Activated naive CD4-positive, alpha-beta T cell treated with anti-CD3 and anti-CD28 coated beads, Interleukin-2, amount 50 U/mL, for 24 hours (primary cell): ENCODE data around the gene SERPINE2.

Source experiments
- H3K27ac Mint-ChIP-seq: one replicate; pipeline ENCODE4 v1.8.0; 2021; ENCODE audit warnings: mild to moderate bottlenecking, mixed read lengths
- H3K27me3 Mint-ChIP-seq: one replicate; pipeline ENCODE4 v1.8.0; 2021; ENCODE audit warnings: mixed read lengths
- H3K36me3 Mint-ChIP-seq: one replicate; pipeline ENCODE4 v1.8.0; 2021; ENCODE audit warnings: mixed read lengths
- H3K4me1 Mint-ChIP-seq: one replicate; pipeline ENCODE4 v1.8.0; 2021; ENCODE audit warnings: mixed read lengths
- H3K4me3 Mint-ChIP-seq: one replicate; pipeline ENCODE4 v1.8.0; 2021; ENCODE audit warnings: mild to moderate bottlenecking, mixed read lengths
- H3K9me3 Mint-ChIP-seq: one replicate; pipeline ENCODE4 v1.8.0; 2021; ENCODE audit warnings: mixed read lengths

The SERPINE2 gene, protein sequence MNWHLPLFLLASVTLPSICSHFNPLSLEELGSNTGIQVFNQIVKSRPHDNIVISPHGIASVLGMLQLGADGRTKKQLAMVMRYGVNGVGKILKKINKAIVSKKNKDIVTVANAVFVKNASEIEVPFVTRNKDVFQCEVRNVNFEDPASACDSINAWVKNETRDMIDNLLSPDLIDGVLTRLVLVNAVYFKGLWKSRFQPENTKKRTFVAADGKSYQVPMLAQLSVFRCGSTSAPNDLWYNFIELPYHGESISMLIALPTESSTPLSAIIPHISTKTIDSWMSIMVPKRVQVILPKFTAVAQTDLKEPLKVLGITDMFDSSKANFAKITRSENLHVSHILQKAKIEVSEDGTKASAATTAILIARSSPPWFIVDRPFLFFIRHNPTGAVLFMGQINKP

GRCh38 chr2:224039080-224039769 is at the start of gene SERPINE2:
Gene SERPINE2, minus strand, starts transcription at chr2:224039286. Its CDS starts 37,386 bp downstream, at chr2:224001900.
- Mint-ChIP-seq H3K4me1 (peaks cover 21% of the 10 kb centered on the region), H3K27me3 (peaks cover 8% of the 10 kb centered on the region), H3K9me3 (no peaks in the 10 kb centered on the region), H3K27ac (peak within 1 kb of the TSS; percentile 85), H3K36me3 (peaks cover 2% of the 10 kb centered on the region), H3K4me3 (peak within 1 kb of the TSS; percentile 100)

DNA sequence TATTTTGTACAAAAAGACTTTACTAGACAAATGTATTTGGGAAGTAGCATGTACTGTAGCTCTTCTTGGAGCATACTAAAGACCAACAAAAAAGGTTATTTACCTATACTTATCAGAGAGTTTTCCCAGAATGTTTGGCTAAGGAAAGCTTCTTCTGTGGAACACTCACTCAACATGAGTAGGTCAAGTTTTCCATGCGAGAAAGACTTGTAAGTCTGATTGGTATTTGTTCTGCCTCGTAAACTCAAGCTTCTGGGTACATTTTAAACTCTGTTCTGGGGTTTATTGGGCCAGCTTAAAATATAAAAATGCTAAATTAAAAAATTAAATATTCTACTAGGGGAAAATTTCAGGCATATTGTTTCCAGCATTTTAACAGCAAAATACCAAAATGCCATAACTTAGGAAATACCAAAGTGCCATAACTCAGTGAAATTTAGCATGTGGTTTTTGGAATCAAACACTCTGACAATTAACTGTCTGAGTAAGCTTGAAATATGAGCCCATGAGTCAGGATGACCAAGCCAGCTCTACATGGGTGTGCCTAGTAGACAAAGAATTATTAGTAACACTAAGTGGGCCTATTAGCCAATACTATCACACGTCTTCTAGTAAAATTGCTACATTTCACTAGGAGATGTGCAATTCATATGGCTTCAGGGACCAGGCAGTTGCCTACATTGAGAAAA is 47.3 kb upstream of the SERPINE2 start:
- H3K9me3 Mint-ChIP-seq: no peaks in the 10 kb centered on the region
- no peak overlapping the region for H3K27ac Mint-ChIP-seq
- no peaks in the 10 kb centered on the region for H3K4me1 Mint-ChIP-seq
- H3K36me3 Mint-ChIP-seq: no peaks in the 10 kb centered on the region
- no peak overlapping the region for H3K4me3 Mint-ChIP-seq
- no peaks in the 10 kb centered on the region for H3K27me3 Mint-ChIP-seq

DNA sequence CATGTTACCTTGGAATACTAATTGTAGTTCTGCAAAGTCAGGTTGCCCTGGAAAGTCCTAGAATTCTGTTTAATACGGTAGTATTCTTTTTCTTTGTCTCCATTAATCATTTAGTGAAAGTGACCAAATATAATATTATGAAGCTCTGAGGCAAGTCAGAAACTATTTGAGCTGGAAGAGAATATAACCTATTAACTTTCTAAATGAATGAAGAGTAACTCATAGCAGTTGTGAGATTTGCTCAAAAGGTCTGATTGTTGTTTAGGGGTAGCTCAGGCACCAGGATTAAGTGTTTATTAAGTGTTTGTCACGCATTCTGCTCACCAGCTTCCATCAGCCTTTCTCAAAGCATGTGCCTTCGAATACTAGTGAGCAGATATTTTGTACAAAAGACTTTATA is 46.7 kb upstream of the SERPINE2 start:
- Mint-ChIP-seq H3K4me3 (no peak overlapping the region), H3K27ac (no peak overlapping the region), H3K27me3 (no peaks in the 10 kb centered on the region), H3K36me3 (no peaks in the 10 kb centered on the region), H3K4me1 (no peaks in the 10 kb centered on the region), H3K9me3 (no peaks in the 10 kb centered on the region)

DNA sequence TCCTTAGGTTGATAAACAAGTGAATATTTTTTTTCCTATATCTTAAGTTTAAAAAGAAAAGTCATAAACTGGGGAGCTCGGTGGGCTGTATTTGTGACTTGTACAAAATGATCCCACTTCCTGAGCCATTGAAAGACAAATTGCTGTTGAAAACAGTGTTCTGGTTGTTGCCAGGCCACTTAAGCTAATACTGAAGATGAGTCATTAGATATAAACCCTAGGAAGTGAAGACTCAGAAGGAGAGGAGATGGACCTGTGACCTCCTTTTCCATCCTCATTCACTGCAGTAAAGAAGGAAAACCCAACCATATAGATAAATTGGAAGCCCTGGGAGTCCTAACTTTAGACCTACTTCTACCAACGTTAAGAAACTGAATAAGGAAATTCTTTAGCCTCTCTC is 46.2 kb upstream of the SERPINE2 start:
- Mint-ChIP-seq H3K4me1 (no peaks in the 10 kb centered on the region), H3K36me3 (no peaks in the 10 kb centered on the region)

DNA sequence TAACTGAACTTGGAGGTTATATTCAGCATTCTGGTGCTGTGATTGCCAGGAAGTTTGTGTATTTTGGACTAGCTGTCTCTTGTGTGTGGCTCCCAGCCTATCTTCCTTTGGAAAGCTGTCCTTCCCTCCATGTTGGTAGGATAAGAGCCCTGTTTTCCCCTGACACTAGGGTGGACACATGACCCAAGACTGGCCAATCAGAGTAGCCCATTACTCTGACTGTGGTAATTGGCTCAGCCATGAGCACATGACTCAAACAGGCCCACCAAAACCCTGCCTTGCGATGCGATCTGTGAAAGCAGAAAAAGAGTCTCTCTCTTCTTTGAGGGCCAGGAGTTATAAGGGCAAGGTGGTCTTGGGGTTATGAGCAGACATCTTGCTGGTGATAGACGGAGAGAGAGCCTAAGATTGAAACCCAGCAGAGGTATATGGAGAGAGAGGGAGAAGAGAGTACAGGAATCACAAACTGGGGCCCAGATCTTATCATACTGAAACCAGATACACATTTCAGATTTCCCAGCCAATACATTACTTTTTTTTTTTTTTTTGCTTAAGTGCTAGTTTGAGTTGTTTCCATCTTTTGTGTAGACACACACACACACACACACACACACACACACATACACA is 45.3 kb upstream of the SERPINE2 start:
- Mint-ChIP-seq H3K4me1 (no peaks in the 10 kb centered on the region), H3K4me3 (no peak overlapping the region), H3K27me3 (no peaks in the 10 kb centered on the region), H3K36me3 (no peaks in the 10 kb centered on the region), H3K27ac (no peak overlapping the region), H3K9me3 (no peaks in the 10 kb centered on the region)

More for the DNA sequence above, 46.2 kb upstream of the SERPINE2 start:
- no peak overlapping the region for H3K4me3 Mint-ChIP-seq
- H3K27ac Mint-ChIP-seq: no peak overlapping the region
- no peaks in the 10 kb centered on the region for H3K27me3 Mint-ChIP-seq
- no peaks in the 10 kb centered on the region for H3K9me3 Mint-ChIP-seq

DNA sequence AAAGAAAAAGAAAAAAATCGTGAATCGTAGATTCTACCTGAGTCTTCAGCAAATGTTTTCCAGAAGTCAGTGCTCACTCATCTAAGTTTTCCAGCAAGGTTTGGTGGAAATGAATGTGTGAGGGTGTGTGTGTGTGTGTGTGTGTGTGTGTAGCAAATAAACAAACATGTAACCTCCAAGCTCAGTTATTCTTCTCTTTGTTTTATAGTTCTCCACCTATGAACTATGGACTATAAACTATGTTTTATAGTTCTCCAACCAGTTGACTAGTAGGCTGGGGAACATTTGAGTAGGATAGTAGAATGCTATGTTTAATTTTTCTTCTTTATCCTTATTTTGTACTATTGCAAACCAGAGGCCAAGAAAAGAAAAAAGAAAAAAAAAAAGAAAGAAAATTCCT is 44.6 kb upstream of the SERPINE2 start:
- Mint-ChIP-seq H3K36me3 (no peaks in the 10 kb centered on the region), H3K4me3 (no peak overlapping the region), H3K27me3 (no peaks in the 10 kb centered on the region), H3K4me1 (no peaks in the 10 kb centered on the region), H3K27ac (no peak overlapping the region), H3K9me3 (no peaks in the 10 kb centered on the region)

DNA sequence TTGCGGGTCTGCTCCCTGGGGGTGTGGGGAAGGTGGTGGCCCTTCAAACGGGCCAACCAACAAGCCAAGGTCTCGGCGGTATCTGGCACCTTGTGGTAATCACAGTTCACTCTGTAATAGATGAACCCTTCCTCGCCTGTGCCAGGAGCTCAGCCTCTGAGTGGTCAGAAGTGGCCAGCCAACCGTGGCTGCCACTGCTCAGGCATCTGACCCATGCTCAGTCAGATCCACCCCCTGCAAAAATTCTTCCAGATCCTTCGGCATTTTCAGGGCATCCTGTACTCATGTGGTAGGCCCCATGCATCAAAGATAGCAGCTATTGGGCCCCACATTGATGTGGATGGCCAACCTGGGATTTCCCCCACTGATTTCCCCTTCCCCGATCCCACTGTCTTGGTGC is 39.6 kb upstream of the SERPINE2 start:
- H3K27ac Mint-ChIP-seq: no peak overlapping the region
- no peaks in the 10 kb centered on the region for H3K4me1 Mint-ChIP-seq
- H3K4me3 Mint-ChIP-seq: no peak overlapping the region
- H3K36me3 Mint-ChIP-seq: no peaks in the 10 kb centered on the region
- H3K27me3 Mint-ChIP-seq: no peaks in the 10 kb centered on the region
- H3K9me3 Mint-ChIP-seq: no peaks in the 10 kb centered on the region

DNA sequence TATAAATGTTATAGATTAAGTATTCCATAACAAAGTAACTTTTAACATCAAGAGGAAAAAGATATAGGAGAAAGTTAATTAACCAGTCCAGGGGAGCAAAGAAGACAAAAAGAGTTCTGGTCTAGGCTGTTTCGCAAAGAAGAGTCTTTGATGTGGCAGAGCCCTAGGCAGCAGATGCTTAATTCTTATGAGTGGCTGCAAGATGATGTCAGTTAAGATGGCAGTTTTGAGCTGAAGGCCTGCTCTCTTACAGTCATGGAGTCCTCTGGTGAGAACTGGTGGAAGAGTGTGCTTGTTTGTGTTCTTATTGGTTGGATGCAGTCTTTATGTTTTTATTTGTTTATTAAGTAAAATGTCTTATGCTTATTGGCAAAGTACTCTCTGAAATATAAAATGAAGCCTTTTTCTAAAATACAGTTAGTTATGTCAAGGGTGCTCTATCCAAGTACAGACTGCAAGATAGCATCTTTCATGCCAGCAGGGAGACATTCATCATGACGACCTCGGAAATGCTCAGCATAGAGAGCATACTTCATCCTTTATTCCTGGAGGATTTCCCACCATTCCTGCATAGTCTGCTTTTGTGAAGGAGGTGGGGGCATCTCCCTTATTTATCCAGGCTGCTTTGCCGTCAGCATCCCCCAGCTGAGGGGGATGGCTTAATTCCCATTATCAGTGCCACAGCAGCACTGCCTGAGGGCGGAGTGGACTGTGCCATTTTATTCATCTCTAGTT is 38.9 kb upstream of the SERPINE2 start:
- Mint-ChIP-seq H3K4me3 (no peak overlapping the region), H3K36me3 (no peaks in the 10 kb centered on the region), H3K4me1 (no peaks in the 10 kb centered on the region), H3K27me3 (no peaks in the 10 kb centered on the region), H3K27ac (no peak overlapping the region), H3K9me3 (no peaks in the 10 kb centered on the region)

GRCh38 chr2:224075588-224075987 is 36.5 kb upstream of the SERPINE2 start:
- no peak overlapping the region for H3K4me3 Mint-ChIP-seq
- no peaks in the 10 kb centered on the region for H3K36me3 Mint-ChIP-seq
- H3K4me1 Mint-ChIP-seq: no peaks in the 10 kb centered on the region
- no peak overlapping the region for H3K27ac Mint-ChIP-seq
- H3K9me3 Mint-ChIP-seq: no peaks in the 10 kb centered on the region
- no peaks in the 10 kb centered on the region for H3K27me3 Mint-ChIP-seq

DNA sequence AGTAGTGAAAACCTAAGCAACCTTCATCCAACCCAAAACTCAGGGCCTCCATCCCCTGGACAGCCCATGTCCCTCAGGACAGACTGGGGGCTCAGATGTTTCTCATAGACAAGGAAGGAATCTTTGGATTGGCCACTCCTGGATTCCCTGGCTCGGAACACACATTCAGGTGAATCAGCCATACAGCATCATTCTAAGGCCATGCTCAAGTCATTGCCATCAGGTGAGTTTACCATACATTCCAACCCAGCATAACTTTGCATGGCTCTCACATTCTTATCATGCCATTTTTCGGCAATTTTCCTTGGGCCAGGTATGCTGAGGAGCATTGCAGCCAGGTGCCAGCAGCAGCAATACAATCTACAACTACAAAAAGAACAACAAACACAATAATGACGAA is 34.6 kb upstream of the SERPINE2 start:
- no peak overlapping the region for H3K27ac Mint-ChIP-seq
- H3K4me3 Mint-ChIP-seq: no peak overlapping the region
- H3K27me3 Mint-ChIP-seq: no peaks in the 10 kb centered on the region
- H3K9me3 Mint-ChIP-seq: no peaks in the 10 kb centered on the region
- no peaks in the 10 kb centered on the region for H3K4me1 Mint-ChIP-seq
- no peaks in the 10 kb centered on the region for H3K36me3 Mint-ChIP-seq

DNA sequence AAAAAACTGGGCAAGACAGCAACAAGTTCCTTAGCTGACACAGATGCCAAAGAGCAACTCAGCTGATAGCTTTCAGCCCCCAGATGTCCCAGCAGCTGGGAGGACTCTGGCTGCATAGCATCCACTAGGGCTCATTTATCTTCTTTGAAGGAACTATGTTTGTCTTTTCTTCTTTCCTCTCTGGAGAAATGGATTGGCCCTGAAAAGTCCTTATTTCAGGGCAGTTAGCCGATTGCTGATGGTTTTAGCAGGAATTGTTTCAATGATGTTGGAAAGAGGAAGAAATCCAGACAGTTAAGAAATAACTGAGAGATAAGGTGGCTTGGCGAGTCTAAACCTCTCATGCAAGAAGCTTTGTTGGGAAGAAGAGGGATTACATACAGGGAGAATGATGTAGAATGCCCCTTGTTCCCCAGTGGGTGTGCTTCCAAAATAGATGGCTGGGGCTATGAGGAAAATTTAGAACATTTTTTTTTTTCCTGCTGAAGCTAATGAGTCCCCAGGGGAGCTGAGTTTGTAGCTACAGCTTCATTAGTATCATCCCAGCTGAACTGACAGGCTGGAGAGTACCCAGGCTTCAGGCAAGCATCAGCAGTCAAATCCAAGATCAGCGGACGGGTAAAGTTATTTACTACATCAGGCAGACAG is 33.6 kb upstream of the SERPINE2 start:
- no peaks in the 10 kb centered on the region for H3K36me3 Mint-ChIP-seq
- no peaks in the 10 kb centered on the region for H3K27me3 Mint-ChIP-seq
- H3K9me3 Mint-ChIP-seq: no peaks in the 10 kb centered on the region
- no peaks in the 10 kb centered on the region for H3K4me1 Mint-ChIP-seq
- H3K4me3 Mint-ChIP-seq: no peak overlapping the region
- no peak overlapping the region for H3K27ac Mint-ChIP-seq

DNA sequence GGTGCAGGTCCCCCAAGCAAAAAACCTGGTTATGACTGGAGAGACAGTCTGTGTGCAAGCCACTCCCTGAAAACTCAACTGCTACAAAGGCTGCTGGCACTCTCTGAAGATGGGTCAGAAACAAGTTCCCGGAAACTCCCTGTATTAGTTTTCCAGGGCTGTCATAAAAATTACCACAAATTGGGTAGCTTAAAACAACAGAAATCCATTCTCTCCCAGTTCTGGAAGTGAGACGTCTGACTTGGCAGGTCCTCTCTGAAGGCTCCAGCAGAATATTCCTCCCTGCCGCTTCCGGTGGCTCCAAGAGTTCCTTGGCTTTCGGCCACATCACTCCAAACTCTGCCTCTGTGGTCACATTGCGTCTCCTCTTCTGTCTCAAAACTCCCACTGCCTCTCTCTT is 30.1 kb upstream of the SERPINE2 start:
- Mint-ChIP-seq H3K4me3 (no peak overlapping the region), H3K36me3 (no peaks in the 10 kb centered on the region), H3K27ac (no peak overlapping the region), H3K4me1 (no peaks in the 10 kb centered on the region), H3K9me3 (no peaks in the 10 kb centered on the region), H3K27me3 (no peaks in the 10 kb centered on the region)

GRCh38 chr2:224063298-224063648 is 24.2 kb upstream of the SERPINE2 start:
- no peaks in the 10 kb centered on the region for H3K36me3 Mint-ChIP-seq
- H3K4me3 Mint-ChIP-seq: no peak overlapping the region
- H3K4me1 Mint-ChIP-seq: no peaks in the 10 kb centered on the region
- no peak overlapping the region for H3K27ac Mint-ChIP-seq
- no peaks in the 10 kb centered on the region for H3K27me3 Mint-ChIP-seq
- H3K9me3 Mint-ChIP-seq: no peaks in the 10 kb centered on the region

GRCh38 chr2:224062481-224063297 is 23.6 kb upstream of the SERPINE2 start:
- no peak overlapping the region for H3K4me3 Mint-ChIP-seq
- no peaks in the 10 kb centered on the region for H3K4me1 Mint-ChIP-seq

More at GRCh38 chr2:224062481-224063297, 23.6 kb upstream of the SERPINE2 start:
- H3K27ac Mint-ChIP-seq: no peak overlapping the region
- H3K36me3 Mint-ChIP-seq: no peaks in the 10 kb centered on the region
- no peaks in the 10 kb centered on the region for H3K27me3 Mint-ChIP-seq
- H3K9me3 Mint-ChIP-seq: no peaks in the 10 kb centered on the region
